Neural progenitor cell (in vitro differentiated cells): ENCODE results near the gene TUBG2.

ENCODE experiments used
- EZH2 ChIP-seq: fragments of 200-600 bp; sonication (generic); IDR thresholded peaks from 2 replicates; pipeline ENCODE4 v1.6.1; 2017; ENCODE audit warnings: antibody characterized with exemption, mild to moderate bottlenecking, moderate library complexity
- TF ChIP-seq, protein P1 (sequence below): fragments of 200-600 bp; sonication (generic); IDR thresholded peaks from 2 replicates; pipeline ENCODE4 v1.5.1; 2017; ENCODE audit warnings: antibody characterized with exemption, mild to moderate bottlenecking

- TF ChIP-seq, protein P1, sequence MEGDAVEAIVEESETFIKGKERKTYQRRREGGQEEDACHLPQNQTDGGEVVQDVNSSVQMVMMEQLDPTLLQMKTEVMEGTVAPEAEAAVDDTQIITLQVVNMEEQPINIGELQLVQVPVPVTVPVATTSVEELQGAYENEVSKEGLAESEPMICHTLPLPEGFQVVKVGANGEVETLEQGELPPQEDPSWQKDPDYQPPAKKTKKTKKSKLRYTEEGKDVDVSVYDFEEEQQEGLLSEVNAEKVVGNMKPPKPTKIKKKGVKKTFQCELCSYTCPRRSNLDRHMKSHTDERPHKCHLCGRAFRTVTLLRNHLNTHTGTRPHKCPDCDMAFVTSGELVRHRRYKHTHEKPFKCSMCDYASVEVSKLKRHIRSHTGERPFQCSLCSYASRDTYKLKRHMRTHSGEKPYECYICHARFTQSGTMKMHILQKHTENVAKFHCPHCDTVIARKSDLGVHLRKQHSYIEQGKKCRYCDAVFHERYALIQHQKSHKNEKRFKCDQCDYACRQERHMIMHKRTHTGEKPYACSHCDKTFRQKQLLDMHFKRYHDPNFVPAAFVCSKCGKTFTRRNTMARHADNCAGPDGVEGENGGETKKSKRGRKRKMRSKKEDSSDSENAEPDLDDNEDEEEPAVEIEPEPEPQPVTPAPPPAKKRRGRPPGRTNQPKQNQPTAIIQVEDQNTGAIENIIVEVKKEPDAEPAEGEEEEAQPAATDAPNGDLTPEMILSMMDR = no peak
- TF ChIP-seq EZH2 = no peak
Observed at GRCh38 chr17:42617956-42618431, 41.1 kb upstream of the TUBG2 start.
